ENCODE data around the gene NEDD4L. TPM values are rescaled to one million over a fixed set of nuclear protein-coding genes. Genes with fewer than 3 reads are reported as not detected.

NEDD4L gene
- total and polyA plus RNA-seq, 2 donors (not counting 1 experiment from before 2014, with no cell fraction given): 10.3 to 25.7 TPM

DNA sequence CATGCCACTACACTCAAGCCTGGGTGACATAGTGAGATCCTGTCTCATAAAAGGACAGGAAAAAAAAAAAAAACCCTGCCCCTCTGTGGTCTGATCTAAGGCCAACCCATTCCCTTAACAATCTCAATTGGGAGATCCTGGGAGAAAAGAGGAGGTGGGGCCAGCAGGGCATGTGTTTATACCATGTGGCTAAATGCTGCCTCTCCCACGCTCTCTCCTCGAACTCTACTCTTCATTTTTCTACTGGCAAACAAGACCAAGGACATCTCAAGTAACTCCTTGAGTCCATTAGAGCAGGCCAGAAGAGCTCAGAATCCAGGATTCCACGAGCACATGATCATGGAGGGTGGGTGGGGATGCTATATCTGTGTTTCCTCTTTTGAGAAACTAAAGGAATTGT, 16.7 kb upstream of the NEDD4L start:
- 73% methylated on average over 1 of the region's 3 CpGs for WGBS (ENCODE audit: insufficient coverage)
- no peaks in the 10 kb centered on the region for H3K79me2 ChIP-seq (ENCODE audit: control insufficient read depth, insufficient read depth, low read length)

DNA sequence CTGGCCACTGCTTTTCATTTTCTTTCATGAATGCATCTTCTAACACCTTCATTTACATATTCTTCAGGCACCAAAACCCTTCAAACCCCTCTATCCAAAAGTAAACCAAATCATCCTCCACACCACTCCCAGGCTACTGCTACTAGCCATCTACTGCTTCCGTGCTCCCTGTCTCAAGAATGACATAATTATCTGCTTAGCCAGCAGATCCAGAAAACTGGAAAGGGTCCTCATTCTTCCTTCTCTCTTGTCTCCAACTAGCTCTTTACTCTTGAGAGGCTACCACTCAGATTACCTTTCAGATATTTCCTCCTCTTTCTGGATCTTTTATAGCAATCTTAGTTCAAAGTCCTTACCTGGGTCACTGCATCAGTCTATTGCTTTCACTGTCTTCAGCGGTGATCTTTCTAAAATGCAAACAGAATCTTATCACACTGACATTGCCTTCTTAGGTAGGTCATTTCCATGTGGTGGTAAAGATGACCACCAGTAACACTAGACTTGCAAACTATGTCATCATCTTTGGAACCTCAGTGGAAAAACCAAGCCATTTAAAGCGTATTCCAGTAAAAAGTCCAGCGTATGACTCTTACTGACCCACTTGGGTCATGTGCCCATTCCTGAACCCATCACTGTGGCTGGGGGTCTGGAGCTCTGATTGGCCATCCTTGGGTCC, 15.8 kb upstream of the NEDD4L start:
- H3K27ac ChIP-seq (ENCODE audit: low read length in 2 of 2): no peak overlapping the region
- no peak for ATAC-seq (ENCODE audit: low read depth)
- H3K4me3 ChIP-seq (ENCODE audit: control extremely low read depth in 1 of 5, extremely low read depth in 1 of 5, insufficient read depth in 1 of 5, low read depth in 2 of 5, low read length in 4 of 5): no peak overlapping the region
- Mint-ChIP-seq H3K4me3 (no peak overlapping the region), H3K27me3 (peaks cover 4% of the 10 kb centered on the region), H3K4me1 (no peaks in the 10 kb centered on the region), H3K27ac (no peak overlapping the region), H3K9me3 (ENCODE audit: insufficient read depth) (no peaks in the 10 kb centered on the region)
- H3K9me3 ChIP-seq (ENCODE audit: control extremely low read depth in 1 of 3, control insufficient read depth in 2 of 3, insufficient read depth in 1 of 3, low read length in 2 of 3): no peaks in the 10 kb centered on the region
- H3K27me3 ChIP-seq (replicated peaks in 1 of 4; ENCODE audit: control extremely low read depth in 1 of 4, control insufficient read depth in 3 of 4, insufficient read depth in 4 of 4, low read length in 3 of 4): peaks cover 0 to 15% (median 8%) of the 10 kb centered on the region in 4 experiments
- WGBS (ENCODE audit: insufficient coverage): 100% methylated on average over 3 of the region's 4 CpGs
- ChIA-PET POLR2A (no interaction called here), CTCF (no interaction called here)
- no peaks in the 10 kb centered on the region for H3K4me1 ChIP-seq (ENCODE audit: control insufficient read depth in 2 of 2, insufficient read depth in 2 of 2, low read length in 2 of 2)
- no peak overlapping the region for H3K9ac ChIP-seq (ENCODE audit: low read length)
- intact Hi-C loops (cut with micrococcal nuclease): no loop called here
- H3K79me2 ChIP-seq (ENCODE audit: control insufficient read depth, insufficient read depth, low read length): no peaks in the 10 kb centered on the region
- H4K20me1 ChIP-seq (ENCODE audit: control insufficient read depth, insufficient read depth, low read length, poor library complexity, severe bottlenecking): no peaks in the 10 kb centered on the region
- DNase-seq: no peak
- H3K4me2 ChIP-seq (replicated peaks; ENCODE audit: low read depth, low read length, poor library complexity, severe bottlenecking): no peak overlapping the region
- no peak for TF ChIP-seq EZH2 (IDR thresholded peaks at IDR 0.05; ENCODE audit: borderline replicate concordance, insufficient read depth, low read depth, low read length, poor library complexity, severe bottlenecking)
- TF ChIP-seq, protein P1, sequence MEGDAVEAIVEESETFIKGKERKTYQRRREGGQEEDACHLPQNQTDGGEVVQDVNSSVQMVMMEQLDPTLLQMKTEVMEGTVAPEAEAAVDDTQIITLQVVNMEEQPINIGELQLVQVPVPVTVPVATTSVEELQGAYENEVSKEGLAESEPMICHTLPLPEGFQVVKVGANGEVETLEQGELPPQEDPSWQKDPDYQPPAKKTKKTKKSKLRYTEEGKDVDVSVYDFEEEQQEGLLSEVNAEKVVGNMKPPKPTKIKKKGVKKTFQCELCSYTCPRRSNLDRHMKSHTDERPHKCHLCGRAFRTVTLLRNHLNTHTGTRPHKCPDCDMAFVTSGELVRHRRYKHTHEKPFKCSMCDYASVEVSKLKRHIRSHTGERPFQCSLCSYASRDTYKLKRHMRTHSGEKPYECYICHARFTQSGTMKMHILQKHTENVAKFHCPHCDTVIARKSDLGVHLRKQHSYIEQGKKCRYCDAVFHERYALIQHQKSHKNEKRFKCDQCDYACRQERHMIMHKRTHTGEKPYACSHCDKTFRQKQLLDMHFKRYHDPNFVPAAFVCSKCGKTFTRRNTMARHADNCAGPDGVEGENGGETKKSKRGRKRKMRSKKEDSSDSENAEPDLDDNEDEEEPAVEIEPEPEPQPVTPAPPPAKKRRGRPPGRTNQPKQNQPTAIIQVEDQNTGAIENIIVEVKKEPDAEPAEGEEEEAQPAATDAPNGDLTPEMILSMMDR (IDR thresholded peaks at IDR 0.05): no peak
- H3K36me3 ChIP-seq (replicated peaks in 1 of 2; ENCODE audit: control extremely low read depth in 1 of 2, control insufficient read depth in 1 of 2, extremely low read depth in 1 of 2, insufficient read depth in 2 of 2, low read length in 1 of 2): no peaks in the 10 kb centered on the region
- no peak overlapping the region for H2AFZ ChIP-seq (ENCODE audit: insufficient read depth, low read depth, low read length, poor library complexity, severe bottlenecking)

More for the DNA sequence above, 16.7 kb upstream of the NEDD4L start:
- H3K27me3 ChIP-seq (replicated peaks in 1 of 4; ENCODE audit: control extremely low read depth in 1 of 4, control insufficient read depth in 3 of 4, insufficient read depth in 4 of 4, low read length in 3 of 4): peaks cover 0 to 15% (median 5%) of the 10 kb centered on the region in 4 experiments
- POLR2A ChIA-PET: no interaction called here
- no peak overlapping the region for H2AFZ ChIP-seq (ENCODE audit: insufficient read depth, low read depth, low read length, poor library complexity, severe bottlenecking)
- H3K9me3 ChIP-seq (ENCODE audit: control extremely low read depth in 1 of 3, control insufficient read depth in 2 of 3, insufficient read depth in 1 of 3, low read length in 2 of 3): no peaks in the 10 kb centered on the region
- H3K9ac ChIP-seq (ENCODE audit: low read length): no peak overlapping the region
- no peaks in the 10 kb centered on the region for H3K4me1 ChIP-seq (ENCODE audit: control insufficient read depth in 2 of 2, insufficient read depth in 2 of 2, low read length in 2 of 2)
- TF ChIP-seq EZH2 (IDR thresholded peaks at IDR 0.05; ENCODE audit: borderline replicate concordance, insufficient read depth, low read depth, low read length, poor library complexity, severe bottlenecking): no peak
- TF ChIP-seq, protein P1 (IDR thresholded peaks at IDR 0.05): no peak
- H3K9me3 Mint-ChIP-seq (ENCODE audit: insufficient read depth): no peaks in the 10 kb centered on the region
- no peak overlapping the region for H3K4me3 ChIP-seq (ENCODE audit: control extremely low read depth in 1 of 5, extremely low read depth in 1 of 5, insufficient read depth in 1 of 5, low read depth in 2 of 5, low read length in 4 of 5)
- no peak overlapping the region for H3K27ac ChIP-seq (ENCODE audit: low read length in 2 of 2)
- no peaks in the 10 kb centered on the region for H4K20me1 ChIP-seq (ENCODE audit: control insufficient read depth, insufficient read depth, low read length, poor library complexity, severe bottlenecking)
- H3K4me2 ChIP-seq (replicated peaks; ENCODE audit: low read depth, low read length, poor library complexity, severe bottlenecking): no peak overlapping the region
- ATAC-seq (ENCODE audit: low read depth): no peak
- H3K4me1 Mint-ChIP-seq: no peaks in the 10 kb centered on the region
- intact Hi-C loops (cut with micrococcal nuclease): no loop called here
- H3K27ac Mint-ChIP-seq: no peak overlapping the region
- no peak for DNase-seq
- no peaks in the 10 kb centered on the region for H3K27me3 Mint-ChIP-seq
- H3K36me3 ChIP-seq (replicated peaks in 1 of 2; ENCODE audit: control extremely low read depth in 1 of 2, control insufficient read depth in 1 of 2, extremely low read depth in 1 of 2, insufficient read depth in 2 of 2, low read length in 1 of 2): no peaks in the 10 kb centered on the region
- no peak overlapping the region for H3K4me3 Mint-ChIP-seq
- CTCF ChIA-PET: interaction anchor here (0.7 kb wide), 1 partner anchor 329 kb away, joined by 3 read pairs; no protein-coding TSS in a partner anchor

Measured in B cell (primary cell).